Measurements from ENCODE around the gene HES3.

DNA sequence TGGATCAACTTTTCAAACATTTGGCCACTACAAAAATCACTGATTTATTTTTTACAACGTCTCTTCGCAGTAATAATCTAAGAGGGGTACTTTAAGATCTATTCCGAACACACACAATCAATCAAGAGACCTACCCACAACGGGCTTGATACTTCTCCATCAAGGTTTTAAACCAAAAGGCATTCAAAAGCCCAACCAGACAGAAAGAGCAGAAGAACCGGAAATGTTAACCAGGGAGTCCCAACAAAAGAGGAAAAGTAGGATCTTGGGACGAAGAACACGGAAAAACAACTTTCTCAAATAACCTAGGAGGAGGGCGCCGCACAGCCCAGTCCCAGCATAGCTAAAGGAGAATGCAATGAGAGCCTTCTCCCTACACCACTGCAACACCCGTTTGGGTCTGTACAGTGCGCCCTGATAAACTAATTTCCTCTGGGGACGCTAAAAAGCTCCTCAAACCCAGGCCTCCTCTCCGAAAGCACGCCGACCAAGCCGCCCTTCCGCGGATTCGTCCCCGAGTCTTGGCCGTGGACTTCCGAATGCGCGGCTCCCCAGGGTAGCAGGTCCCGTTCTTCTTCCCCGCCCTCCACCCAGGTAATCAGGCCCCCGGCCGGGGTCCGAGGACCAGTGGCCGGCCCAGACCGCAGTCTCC is 45.2 kb upstream of the HES3 start:
- TF ChIP-seq, protein P1, sequence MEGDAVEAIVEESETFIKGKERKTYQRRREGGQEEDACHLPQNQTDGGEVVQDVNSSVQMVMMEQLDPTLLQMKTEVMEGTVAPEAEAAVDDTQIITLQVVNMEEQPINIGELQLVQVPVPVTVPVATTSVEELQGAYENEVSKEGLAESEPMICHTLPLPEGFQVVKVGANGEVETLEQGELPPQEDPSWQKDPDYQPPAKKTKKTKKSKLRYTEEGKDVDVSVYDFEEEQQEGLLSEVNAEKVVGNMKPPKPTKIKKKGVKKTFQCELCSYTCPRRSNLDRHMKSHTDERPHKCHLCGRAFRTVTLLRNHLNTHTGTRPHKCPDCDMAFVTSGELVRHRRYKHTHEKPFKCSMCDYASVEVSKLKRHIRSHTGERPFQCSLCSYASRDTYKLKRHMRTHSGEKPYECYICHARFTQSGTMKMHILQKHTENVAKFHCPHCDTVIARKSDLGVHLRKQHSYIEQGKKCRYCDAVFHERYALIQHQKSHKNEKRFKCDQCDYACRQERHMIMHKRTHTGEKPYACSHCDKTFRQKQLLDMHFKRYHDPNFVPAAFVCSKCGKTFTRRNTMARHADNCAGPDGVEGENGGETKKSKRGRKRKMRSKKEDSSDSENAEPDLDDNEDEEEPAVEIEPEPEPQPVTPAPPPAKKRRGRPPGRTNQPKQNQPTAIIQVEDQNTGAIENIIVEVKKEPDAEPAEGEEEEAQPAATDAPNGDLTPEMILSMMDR (IDR thresholded peaks at IDR 0.05; ENCODE audit: low read length) = no peak
- TF ChIP-seq EZH2 (IDR thresholded peaks at IDR 0.05; ENCODE audit: borderline replicate concordance, low read length) = no peak
